Fibroblast of skin of back (primary cell): ENCODE results near the gene HIVEP1.
A peak's percentile ranks its signal among the peaks of the same experiment; 100 is the strongest.

Experiments used
- DNase-seq: peaks from one replicate; pipeline ENCODE4 v3.0.0-alpha.2; 2013

HIVEP1 gene

DNA sequence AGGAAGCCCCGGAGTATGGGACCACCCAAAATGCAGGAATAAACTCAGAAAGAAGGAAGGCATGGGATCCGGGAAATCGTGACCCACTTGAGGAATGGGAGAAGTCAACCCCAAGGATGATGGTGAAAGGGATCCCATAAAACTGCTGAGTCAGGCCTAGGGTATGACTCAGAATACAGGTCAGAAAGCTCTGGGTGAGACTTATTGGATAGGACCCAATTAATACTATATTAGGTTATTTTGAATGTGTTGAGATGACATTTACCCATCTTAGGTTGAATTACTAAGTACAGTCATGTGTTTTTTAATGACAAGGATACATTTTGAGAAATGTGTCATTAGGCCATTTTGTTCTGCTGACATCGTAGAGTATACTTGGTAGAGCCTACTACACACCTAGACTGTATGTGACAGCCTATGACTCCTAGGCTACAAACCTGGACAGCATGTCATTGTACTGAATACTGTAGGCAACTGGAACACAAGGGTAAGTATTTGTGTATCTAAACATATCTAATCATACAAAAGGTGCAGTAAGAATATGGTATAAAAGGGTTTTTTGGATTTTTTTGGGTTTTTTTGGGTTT lies 17.1 kb upstream of the HIVEP1 start:
- no peak for DNase-seq

DNA sequence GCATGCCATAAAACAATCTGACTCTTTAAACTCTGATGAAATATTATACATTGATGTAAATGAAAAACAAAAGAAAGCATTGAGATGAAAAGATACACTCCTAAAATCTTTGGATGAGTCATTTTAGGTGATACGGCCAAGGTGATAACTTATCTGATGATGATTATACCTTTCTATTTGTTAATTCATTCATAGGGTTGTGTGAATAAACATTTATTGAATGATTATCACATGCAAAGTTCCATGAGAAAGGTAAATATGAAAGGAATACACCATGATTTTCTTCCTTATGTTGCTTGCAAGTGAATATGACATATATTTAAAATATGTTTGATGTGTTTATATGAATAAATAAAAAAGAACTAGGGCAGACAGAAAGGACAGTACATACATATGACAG lies 15.4 kb upstream of the HIVEP1 start:
- DNase-seq = no peak

DNA sequence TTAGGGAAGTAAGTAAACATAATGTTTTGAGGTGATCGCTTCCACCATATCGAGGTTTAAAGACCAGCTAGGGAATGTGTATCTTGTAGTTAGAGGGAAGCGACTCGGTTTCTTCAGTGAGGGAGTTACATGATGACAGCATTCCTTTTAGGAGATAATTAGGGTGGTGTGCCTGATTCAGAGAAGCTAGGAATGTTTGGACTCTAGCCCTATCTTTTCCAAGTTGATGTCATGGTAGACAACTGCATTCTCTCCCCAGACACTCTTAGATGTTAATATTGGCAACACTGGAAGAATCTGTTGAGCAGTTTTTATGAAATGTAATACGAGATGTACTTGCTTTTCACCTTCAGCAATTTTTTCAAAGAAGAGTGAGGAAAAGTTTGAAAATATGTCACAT lies 12.9 kb upstream of the HIVEP1 start:
- peak; percentile 73 for DNase-seq

DNA sequence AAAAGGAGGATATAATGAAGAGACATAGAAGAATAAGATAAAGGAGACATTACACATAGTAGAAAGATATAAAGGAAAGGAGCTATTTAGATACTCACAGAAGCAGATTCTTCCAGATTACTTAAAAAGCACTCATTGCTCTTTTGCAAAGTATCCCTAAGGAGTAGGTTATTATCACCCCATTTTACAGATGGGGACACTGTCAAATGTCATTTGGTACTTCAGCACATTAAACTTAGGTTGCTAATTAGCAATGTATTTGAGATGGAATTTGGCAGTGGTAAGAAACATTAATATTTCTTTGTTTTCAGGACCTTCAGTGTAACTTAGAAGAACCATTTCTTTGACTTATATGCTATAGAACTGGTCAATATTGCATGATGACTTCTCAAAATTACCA lies 11.9 kb upstream of the HIVEP1 start:
- DNase-seq = no peak

DNA sequence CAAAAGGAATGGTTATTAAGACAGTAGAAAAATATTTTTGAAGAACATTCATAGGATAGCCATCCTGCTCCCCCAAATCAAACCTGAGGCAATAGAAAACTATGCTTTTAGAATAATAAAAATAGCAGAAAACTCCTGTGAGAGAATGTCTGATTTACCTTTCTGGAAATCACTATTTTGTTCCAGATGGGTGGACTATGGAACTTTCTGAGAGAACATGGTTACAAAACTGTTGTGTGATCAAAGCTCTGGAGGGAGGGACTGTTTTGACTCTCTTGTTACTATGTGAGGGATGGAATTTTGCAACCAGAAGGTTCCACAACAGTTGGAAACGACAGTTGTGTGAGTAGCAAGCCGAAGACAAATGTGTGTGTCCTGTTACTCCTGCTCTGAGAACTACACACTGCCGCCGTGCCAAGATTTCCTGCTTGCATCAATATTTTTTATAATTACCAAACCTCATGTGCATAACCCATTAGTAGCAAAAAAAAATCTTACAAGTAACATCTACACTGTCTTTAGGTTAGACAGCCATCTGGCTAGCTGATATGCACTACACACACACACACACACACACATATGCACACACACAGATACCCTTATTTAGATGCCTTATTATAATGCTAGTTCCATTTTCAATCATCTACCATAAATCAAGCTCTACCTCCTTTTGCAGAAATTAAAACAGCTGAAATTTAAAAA lies 11.0 kb upstream of the HIVEP1 start:
- peak; percentile 13 for DNase-seq

DNA sequence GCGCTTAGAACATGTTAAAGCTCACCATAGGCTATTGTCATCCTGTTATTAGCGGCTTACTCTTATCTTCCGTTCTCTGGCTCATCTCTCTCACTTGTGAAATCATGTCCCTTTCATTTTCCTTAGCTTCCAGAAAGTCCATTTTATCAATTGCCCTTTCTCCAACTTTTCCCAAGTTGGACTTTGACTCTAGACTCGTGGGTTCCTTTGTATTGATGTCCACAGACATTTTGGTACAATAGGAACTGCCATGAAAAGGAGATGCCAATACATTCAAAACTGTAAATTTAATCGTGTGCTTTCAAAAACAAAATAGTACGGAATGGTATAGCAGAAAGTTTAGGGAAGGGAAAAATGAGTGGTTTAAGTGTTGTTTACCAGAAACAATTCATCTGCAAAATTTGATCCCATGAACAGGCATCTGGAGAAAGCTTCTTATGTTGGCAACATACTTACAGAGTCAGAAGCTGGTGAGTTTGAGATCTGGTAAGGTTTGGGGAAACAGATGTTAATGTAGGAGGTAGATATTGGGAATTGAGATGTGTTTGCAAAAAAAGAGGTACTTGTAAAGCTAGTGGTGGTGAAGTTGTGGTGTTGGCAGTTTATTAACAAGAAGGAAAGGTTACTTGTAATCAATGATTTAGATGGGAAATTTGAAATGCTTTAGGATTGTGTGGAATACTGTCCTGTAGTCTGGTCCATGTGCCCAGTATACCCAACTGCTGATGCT lies 10.2 kb upstream of the HIVEP1 start:
- no peak for DNase-seq

DNA sequence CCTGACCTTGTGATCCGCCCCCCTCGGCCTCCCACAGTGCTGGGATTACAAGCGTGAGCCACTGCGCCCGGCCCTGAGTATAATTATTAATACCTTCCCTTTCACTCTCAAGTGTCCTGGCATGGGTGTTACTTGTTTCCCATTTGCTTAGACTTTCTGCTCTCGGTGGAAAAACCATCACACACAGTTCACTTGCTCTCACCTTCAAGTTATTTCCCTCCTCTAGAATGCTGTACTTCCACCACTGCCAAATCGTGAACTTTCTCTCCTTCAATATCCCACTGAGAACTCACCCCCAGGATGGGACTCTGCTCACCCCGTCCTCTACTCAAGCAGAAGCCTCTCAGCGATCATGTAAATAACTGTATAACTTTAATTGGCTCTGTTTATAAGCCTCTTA lies 4.6 kb upstream of the HIVEP1 start:
- DNase-seq = no peak

DNA sequence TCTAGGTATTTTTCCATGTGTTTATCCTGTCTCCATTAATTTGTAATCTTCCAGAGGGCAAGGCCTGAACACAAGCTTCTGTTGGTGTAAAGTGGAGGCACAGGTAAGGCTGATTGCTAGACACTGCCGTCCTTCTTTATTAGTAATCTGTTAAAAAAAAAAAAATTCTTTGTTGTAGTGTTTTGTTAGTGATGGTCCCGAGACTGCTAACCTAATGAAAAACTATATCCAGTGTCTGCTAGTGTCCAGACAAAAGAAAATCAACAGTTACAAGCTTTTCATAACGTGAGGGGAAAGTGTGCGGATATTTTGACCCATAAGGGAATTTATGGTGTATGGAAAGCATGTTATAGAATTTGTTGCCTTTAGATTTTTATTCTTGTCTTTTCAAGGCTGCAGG lies 4.2 kb upstream of the HIVEP1 start:
- no peak for DNase-seq

DNA sequence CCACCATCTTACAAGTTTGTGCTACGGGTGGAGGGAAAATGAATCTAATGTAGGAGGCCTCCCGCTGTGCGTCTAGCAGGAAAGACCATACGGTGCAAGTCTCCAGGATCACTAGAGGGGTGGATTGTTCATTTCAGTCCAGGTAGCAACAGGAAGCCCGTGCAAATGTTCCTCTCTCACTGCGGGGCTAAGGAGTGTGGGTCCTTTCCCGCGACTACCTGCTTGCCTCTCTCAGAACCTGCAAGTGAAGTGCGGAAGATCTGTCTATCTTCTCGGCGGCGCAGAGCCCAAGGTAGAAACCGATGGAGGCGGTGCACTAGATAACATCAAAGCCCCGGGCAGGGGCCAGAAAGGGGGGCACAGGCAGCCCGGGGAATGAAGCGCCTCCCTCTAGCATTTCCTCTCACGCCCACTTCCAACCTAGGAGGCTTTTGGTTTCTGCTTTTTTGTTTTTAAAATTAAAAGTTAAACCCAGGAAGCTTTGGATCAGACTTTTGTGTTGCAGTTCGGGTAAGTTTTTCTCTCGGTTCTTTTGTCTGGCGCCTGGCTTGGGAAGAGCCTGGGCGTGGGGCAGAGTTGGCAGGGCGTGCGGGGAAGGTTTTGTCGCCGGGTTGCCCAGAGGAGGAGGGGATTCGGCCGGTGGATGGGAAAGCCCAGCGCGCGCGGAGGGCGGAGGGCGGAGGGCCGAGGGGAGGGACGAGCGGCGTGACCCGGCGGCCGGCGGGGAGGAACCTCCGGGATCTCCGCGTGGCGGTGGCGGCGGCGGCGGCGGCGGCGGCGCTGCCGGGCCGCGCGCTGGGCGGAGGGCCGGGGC lies 3.5 kb upstream of the HIVEP1 start:
- DNase-seq = peak; percentile 79

DNA sequence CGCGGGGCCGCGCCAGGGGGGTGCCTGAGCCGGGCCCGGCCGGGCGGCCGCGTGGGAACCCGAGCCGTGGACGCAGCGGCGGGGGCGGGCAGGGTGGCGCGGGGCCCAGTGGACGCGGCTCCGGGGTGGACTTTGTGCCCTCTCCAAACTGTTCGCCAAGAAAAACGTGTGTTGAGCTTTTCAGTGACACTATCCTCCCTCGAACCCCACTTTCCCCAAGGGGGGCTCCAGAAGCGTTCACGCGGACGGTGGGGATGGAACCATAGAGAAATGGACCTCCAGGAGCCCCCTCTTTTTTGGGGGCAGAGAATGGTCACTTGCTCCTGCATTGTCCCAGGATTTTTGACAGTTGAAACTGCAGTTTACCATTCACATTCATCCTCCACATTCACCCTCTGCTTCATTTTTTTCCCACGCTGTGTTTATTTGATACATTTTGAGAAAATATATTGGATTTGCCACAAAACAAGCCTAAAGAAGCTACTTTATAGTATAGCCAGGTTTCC lies 2.9 kb upstream of the HIVEP1 start:
- no peak for DNase-seq

DNA sequence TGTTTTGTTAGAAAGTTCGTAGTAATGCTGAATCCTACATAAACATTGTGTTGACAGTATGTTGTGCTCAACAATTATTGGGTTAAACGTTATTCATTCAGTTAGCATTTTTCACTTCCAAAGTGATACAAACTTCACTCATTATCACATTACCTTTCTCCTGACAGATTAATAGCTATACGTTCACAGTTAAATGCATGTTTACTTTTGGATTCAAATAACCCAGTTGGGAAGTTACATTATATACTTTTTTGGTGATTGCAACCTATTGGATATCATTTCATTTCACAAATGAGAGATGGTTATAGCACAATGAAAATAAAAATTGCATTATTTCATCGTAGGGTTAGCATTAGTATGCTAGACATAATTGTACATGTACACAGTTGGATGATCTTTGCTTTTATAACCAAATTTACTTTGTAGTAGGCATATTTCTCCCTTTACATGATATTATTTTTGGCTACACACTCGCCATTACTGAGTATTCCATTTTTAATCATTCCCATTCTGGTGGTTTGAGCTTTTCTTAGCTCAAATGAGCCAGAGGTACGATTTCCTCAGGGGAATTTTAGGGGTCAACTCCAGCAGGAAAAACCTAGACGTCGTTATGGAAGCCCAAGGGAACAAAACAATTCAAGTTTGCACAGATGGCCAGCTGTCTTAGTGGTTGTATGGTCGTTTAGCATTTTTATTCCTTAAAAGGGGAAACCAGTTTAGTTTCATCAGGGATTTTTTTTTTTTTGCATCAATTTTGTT lies 2.1 kb upstream of the HIVEP1 start:
- DNase-seq = peak; percentile 90

DNA sequence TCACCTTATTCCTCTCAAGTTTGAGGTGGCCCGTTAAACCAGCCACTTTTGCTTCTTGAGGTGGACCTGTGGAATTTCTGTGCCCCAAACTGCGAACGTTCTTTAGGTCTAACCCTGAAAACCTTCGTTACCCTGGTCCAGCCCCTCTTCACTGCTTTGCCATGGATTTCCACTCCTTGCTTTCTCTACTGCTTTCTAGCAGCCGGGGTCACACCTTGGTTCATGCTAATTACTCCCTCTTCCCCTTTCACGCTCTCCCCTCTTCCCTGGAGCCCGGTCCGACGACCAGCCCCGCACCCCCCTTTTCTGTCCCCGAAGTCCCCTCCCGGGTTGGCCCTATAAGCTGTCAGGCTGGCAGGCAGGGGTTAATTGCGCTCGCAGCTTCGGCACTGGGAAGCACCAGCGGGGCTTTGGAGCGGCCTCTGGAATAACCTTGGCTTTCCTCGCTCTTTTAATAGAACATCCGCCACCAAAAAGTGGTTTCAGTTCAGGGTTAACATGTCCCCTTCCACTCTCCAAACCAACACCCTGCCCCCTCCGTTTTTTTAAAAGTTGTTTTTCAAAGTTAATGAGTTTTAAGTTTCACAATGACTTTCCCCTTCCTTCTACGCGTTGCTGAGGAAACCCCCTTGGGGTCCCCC lies 1.4 kb upstream of the HIVEP1 start:
- peak; percentile 82 for DNase-seq

DNA sequence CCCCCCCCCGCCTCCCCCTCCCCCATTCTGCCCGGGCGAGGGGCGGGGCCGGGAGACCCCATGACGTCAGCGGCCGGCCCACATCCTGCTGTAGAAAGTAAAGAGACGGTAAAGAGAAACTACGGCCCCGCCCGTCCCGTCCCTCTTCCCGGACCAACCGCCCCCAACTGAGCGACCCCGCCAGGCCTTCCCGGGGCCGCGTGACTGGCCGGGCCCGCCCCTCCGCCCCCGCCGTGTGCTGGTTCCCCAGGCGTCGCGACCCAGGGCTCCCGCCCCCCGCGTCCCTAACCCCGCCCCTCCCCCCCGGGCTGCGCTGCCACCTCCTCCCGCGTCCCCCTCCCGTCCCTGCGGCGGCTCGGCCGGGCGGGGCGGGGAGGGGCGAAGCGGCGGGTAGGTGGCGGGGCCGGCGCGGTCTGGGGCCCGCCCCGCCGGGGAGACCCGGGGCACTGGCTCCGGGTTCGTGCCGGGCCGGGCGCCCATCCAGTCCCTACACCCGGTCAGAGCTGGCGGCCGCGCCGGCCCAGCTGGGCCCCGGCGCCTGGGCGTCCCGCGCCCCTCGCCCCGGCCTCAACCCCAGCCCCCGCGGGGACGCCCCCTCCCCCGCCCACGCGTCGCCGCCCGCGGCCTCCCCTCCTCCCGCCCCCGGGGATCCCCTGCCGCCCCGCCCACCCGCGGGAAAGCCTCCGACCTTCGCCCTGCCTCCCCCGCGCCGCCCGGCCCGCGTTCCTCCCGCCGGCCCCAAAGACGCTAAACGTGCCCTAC lies 655 bp upstream of the HIVEP1 start:
- peak; percentile 98 for DNase-seq

DNA sequence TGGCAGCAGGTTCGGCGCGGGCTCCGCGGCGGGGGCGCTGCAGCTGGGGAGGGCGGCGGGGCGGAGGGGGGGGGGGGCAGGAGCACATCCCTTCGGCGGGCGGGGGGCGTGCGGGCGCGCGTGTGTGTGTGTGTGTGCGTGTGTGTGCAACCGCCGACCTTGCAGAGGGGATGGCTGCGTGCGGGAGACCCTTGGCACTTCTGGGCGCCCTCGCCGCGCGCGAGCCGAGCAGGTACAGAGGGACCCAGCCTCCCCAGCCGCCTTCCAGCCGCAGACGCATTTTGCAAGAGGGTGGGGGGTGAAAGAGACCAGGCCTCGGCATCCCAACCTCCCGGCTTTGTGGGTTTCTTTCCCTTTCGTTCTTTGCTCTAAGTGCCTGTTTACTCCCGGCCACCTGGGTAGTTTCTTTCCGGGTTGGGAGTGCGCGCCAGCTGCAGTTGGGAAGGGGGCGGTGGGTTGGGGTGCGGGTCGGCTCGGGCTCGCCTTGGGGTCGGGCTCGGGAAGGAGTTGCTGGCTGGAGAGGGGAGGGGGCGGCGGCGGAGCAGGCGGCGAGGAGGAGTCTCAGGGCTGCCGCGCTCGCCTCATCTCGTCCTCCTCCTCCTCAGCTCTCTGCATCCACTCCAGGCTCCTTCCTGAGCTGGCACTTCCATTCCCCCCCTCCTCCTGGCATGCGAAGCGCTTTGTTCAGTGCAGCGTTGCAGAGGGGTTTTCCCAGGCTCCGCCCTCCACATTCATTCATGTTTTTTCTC lies 620 bp downstream of the HIVEP1 start:
- DNase-seq = peak; percentile 91

DNA sequence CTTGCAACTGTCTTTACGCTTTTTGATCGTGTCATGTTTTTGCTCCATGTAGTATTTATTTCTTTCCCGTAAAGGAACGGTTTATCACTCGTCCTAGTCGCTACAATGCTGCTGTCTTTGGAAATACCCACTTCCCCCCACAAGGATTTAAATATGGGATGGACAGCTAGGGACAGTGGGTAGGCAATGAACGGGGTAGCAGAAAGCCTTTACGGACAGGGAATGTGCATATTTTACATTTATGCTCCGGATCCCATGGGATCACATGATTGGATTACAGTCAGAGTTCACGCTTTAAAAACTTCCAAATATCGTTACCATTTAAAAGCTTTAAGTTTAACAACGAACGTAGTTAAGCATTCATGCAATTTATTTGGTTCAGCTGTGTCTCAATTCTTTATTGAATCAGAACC lies 1.2 kb downstream of the HIVEP1 start:
- DNase-seq = no peak

DNA sequence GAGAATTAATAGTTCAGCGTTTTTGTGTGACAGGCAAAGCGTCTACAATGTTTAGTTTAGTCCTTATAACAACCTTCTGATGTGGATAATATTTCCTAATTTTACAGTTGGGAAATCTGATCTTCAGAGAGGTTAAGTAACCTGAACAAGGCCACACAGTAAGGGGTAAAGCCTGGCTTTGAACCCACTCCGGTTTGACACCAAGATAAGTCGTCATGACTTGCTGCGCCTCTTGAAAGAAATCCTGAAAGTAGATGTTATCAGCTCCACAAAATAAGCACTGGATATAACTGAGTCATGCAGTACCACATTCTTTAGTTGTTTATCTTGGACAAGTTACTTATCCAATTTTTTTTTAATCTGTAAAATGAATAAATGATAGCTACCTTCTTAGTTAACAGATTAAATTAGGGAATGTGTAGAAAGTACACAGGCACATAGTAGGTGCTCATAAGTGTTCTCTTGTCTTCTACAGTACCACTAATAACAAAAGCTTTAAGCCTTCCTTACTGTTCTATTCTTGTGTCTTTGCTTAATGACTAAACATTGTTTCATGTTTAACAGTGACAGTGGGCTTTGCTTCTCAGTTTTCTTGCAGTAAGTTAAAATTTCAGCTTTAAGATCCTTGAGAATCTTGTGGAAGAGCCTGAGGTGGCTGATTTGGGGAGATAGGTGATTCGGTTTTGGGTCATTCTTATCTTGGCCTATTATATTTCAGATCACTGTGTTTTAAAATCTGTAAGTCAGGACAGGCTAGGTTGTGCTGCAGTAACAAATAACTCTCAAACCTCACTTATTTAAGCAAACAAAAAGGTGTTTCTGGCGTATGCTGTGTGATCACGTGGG lies 2.1 kb downstream of the HIVEP1 start:
- DNase-seq = peak; percentile 83

DNA sequence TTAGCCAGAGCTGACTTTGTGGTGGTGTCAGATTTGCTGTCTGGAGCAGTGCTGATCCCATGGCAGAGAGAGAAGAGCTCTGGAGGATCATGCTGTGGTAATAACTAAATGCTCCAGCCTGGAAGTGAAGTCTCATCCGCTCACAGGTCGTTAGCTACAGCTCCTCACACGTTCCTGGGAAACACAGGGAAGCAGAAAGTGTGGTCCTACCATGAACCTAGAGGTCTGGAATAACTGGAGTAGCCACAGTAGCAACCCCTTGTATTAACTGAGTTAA lies 2.7 kb downstream of the HIVEP1 start:
- no peak for DNase-seq

DNA sequence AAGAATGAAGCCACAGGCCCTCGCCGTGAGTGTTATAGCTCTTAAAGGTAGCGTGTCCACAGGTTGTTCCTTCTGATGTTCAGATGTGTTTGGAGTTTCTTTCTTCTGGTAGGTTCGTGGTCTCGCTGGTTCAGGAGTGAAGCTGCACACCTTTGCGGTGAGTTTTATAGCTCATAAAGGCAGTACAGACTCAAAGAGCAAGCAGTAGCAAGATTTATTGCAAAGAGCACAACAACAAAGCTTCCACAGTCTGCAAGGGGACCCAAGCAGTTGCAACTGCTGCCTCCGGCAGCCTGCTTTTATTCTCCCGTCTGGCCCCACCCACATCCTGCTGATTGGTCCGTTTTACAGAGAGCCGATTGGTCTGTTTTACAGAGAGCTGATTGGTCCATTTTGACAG lies 5.2 kb downstream of the HIVEP1 start:
- DNase-seq = no peak

DNA sequence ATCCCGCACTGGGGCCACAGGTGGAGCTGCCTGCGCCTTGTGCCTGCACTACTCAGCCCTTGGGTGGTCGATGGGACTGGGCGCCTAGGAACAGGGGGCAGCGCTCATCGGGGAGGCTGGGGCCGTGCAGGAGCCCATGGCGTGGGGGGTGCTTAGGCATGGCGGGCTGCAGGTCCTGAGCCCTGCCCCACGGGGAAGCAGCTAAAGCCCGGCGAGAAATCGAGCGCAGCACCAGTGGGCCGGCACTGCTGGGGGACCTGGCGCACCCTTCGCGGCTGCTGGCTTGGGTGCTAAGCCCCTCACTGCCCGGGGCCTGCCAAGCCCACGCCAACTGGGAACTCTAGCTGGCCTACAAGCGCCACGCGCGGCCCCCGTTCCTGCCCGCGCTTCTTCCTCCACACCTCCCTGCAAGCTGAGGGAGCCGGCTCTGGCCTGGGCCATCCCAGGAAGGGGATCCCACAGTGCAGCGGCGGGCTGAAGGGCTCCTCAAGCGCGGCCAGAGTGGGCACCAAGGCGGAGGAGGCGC lies 5.8 kb downstream of the HIVEP1 start:
- DNase-seq = no peak
